ENCODE results near the gene TPSD1. TPM values are rescaled to one million over a fixed set of nuclear protein-coding genes. Genes with fewer than 3 reads are reported as not detected.
"Not testable (repeated sequence)": the region's sequence is repeated elsewhere in the genome, so short reads cannot be mapped to it uniquely, and the experiment has no call there.

TPSD1 gene
- total RNA-seq, 1 experiment from 2014 or later = not detected

DNA sequence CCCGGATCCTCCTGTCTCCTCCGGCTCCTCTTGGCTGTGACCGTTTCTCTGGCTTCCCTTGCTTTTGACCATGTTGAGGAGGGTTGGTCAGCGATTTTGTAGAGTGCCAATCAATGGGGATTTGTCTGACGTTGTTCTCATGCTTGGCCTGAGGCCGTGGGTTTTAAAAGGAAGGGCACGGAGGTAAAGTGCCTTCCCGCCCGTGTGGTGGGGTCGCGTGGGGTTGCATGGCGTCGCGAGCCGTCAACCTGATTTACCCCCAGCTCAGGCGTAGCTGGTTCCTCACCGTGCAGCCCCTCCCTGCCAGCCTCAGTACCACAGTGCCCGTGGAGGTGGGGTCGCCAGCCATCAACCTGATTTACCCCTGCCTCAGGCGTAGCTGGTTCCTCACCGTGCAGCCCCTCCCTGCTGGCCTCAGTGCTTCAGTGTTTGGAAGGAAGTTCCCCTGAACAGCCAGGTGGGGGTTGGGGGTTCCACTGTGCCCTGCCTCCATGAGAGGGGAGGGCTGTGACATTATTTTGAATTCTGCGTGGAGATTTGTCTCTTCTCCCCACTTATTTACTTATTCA, 10.3 kb upstream of the TPSD1 start:
- TF ChIP-seq, protein P1, sequence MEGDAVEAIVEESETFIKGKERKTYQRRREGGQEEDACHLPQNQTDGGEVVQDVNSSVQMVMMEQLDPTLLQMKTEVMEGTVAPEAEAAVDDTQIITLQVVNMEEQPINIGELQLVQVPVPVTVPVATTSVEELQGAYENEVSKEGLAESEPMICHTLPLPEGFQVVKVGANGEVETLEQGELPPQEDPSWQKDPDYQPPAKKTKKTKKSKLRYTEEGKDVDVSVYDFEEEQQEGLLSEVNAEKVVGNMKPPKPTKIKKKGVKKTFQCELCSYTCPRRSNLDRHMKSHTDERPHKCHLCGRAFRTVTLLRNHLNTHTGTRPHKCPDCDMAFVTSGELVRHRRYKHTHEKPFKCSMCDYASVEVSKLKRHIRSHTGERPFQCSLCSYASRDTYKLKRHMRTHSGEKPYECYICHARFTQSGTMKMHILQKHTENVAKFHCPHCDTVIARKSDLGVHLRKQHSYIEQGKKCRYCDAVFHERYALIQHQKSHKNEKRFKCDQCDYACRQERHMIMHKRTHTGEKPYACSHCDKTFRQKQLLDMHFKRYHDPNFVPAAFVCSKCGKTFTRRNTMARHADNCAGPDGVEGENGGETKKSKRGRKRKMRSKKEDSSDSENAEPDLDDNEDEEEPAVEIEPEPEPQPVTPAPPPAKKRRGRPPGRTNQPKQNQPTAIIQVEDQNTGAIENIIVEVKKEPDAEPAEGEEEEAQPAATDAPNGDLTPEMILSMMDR (conservative IDR thresholded peaks at IDR 0.05) = no peak
- Histone ChIP-seq H2BK120ac (ENCODE audit: low read depth, low read length, poor library complexity, severe bottlenecking) (no peak overlapping the region), H4K5ac (ENCODE audit: insufficient read length, low read depth, low read length) (no peak overlapping the region), H4K91ac (ENCODE audit: insufficient read length, low read depth, low read length) (no peak overlapping the region), H4K8ac (replicated peaks; ENCODE audit: insufficient read length, low read depth, low read length) (no peak overlapping the region), H3K79me1 (ENCODE audit: insufficient read depth, low read depth, low read length, poor library complexity, severe bottlenecking) (no peaks in the 10 kb centered on the region), H3K4ac (ENCODE audit: low read depth, low read length) (no peak overlapping the region), H3K4me2 (ENCODE audit: insufficient read depth, insufficient read length, low read length) (no peak overlapping the region), H3K23me2 (ENCODE audit: insufficient read length, low read depth, low read length, poor library complexity, severe bottlenecking) (no peaks in the 10 kb centered on the region), H3K9me3 (ENCODE audit: control insufficient read depth, low read depth, low read length) (no peaks in the 10 kb centered on the region), H3K14ac (ENCODE audit: insufficient read depth, low read length) (no peak overlapping the region), H3K27ac (ENCODE audit: insufficient read length, low read depth, low read length) (no peak overlapping the region), H2BK15ac (ENCODE audit: low read depth, low read length) (no peak overlapping the region), H3K27me3 (ENCODE audit: insufficient read depth, low read length) (no peaks in the 10 kb centered on the region; the same call in 1 of the 2 replicates), H2BK5ac (ENCODE audit: insufficient read length, low read length) (no peak overlapping the region), H2BK20ac (ENCODE audit: low read depth, low read length, poor library complexity, severe bottlenecking) (no peak overlapping the region), H3T11ph (ENCODE audit: low read length) (no peak overlapping the region), H2BK12ac (ENCODE audit: insufficient read length, low read depth, low read length) (no peak overlapping the region), H3K79me2 (ENCODE audit: insufficient read depth, low read length) (no peaks in the 10 kb centered on the region), H3K9ac (ENCODE audit: extremely low read depth, insufficient read length, low read length) (no peak overlapping the region), H4K20me1 (ENCODE audit: control insufficient read depth, insufficient read depth, insufficient read length) (no peaks in the 10 kb centered on the region), H3K23ac (ENCODE audit: insufficient read length, low read depth, low read length) (no peak overlapping the region), H3K4me1 (ENCODE audit: insufficient read depth, low read length) (no peaks in the 10 kb centered on the region), H3K56ac (ENCODE audit: insufficient read length, low read depth, low read length) (no peak overlapping the region), H2AK5ac (ENCODE audit: insufficient read length, low read length) (no peak overlapping the region), H2AFZ (ENCODE audit: low read length) (no peak overlapping the region), H3K18ac (ENCODE audit: insufficient read length, low read depth, low read length) (no peak overlapping the region)
- Mint-ChIP-seq H3K27me3 (ENCODE audit: low read depth) (peaks cover 46% of the 10 kb centered on the region), H3K9me3 (peaks cover 2 to 5% of the 10 kb centered on the region in 2 experiments; a peak in 4 of 5 replicates), H3K36me3 (ENCODE audit: insufficient read depth in 1 of 3, low read depth in 3 of 3) (no peaks in the 10 kb centered on the region; a peak in 1 of 7 replicates), H3K27ac (peak overlapping the region in 1 of 3 experiments; percentile 12; a peak in 1 of 7 replicates), H3K4me1 (peaks cover 0 to 3% of the 10 kb centered on the region in 2 experiments; a peak in 1 of 4 replicates), H3K4me3 (no peak overlapping the region)
- WGBS (ENCODE audit: extremely low coverage, insufficient read length, low lambda C conversion rate) = no CpG with 5 or more reads among the region's 22 CpGs
- no peak for DNase-seq

DNA sequence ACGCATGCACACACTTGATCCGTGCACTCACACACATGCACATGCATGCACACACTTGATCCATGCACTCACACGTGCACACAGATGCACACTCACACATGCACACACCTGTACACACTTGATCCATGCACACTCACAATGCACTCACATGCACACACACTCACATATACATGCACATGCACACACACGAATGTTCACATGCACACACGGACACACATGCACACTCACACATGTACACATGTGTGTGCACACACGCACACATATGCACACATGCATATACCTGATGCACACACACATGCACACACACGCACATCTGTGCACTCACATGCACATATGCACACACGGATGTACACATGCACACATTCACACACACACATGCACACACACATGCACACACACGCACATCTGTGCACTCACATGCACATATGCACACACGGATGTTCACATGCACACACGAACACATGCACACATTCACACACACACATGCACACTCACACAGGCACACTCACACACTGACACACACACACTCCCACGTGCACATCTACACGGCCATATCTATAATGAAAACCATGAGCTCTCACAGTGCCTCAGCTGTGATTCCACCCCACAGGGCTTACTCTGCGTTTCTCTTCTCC, 7.8 kb upstream of the TPSD1 start:
- not testable (repeated sequence) for H2AFZ ChIP-seq (ENCODE audit: low read length); H3T11ph ChIP-seq (ENCODE audit: low read length); H2BK20ac ChIP-seq (ENCODE audit: low read depth, low read length, poor library complexity, severe bottlenecking); H3K23ac ChIP-seq (ENCODE audit: insufficient read length, low read depth, low read length); H3K9me3 ChIP-seq (ENCODE audit: control insufficient read depth, low read depth, low read length); H4K8ac ChIP-seq (replicated peaks; ENCODE audit: insufficient read length, low read depth, low read length); H3K18ac ChIP-seq (ENCODE audit: insufficient read length, low read depth, low read length); H2BK15ac ChIP-seq (ENCODE audit: low read depth, low read length); H3K9ac ChIP-seq (ENCODE audit: extremely low read depth, insufficient read length, low read length); H3K27ac ChIP-seq (ENCODE audit: insufficient read length, low read depth, low read length); H3K36me3 Mint-ChIP-seq (ENCODE audit: insufficient read depth in 1 of 3, low read depth in 3 of 3); H2AK5ac ChIP-seq (ENCODE audit: insufficient read length, low read length); H3K9me3 Mint-ChIP-seq; H3K4me1 Mint-ChIP-seq; H4K5ac ChIP-seq (ENCODE audit: insufficient read length, low read depth, low read length); H3K27me3 ChIP-seq (ENCODE audit: insufficient read depth, low read length); H3K4ac ChIP-seq (ENCODE audit: low read depth, low read length); H4K20me1 ChIP-seq (ENCODE audit: control insufficient read depth, insufficient read depth, insufficient read length); H3K79me2 ChIP-seq (ENCODE audit: insufficient read depth, low read length); H3K14ac ChIP-seq (ENCODE audit: insufficient read depth, low read length); H2BK5ac ChIP-seq (ENCODE audit: insufficient read length, low read length); H2BK12ac ChIP-seq (ENCODE audit: insufficient read length, low read depth, low read length); H4K91ac ChIP-seq (ENCODE audit: insufficient read length, low read depth, low read length); H3K56ac ChIP-seq (ENCODE audit: insufficient read length, low read depth, low read length); H3K4me2 ChIP-seq (ENCODE audit: insufficient read depth, insufficient read length, low read length); H3K79me1 ChIP-seq (ENCODE audit: insufficient read depth, low read depth, low read length, poor library complexity, severe bottlenecking); DNase-seq; H3K27ac Mint-ChIP-seq; H3K23me2 ChIP-seq (ENCODE audit: insufficient read length, low read depth, low read length, poor library complexity, severe bottlenecking); H2BK120ac ChIP-seq (ENCODE audit: low read depth, low read length, poor library complexity, severe bottlenecking); H3K4me1 ChIP-seq (ENCODE audit: insufficient read depth, low read length)
- no CpG with 5 or more reads among the region's 14 CpGs for WGBS (ENCODE audit: extremely low coverage, insufficient read length, low lambda C conversion rate)
- Mint-ChIP-seq H3K4me3 (peak overlapping the region in 1 of 2 experiments; percentile 18; a peak in 1 of 5 replicates), H3K27me3 (ENCODE audit: low read depth) (peaks cover 54% of the 10 kb centered on the region)
